K562 (cell line): Measurements from ENCODE around the gene PPP1R14D. TPM values are rescaled to one million over a fixed set of nuclear protein-coding genes. Genes with fewer than 3 reads are reported as not detected.

Source experiments
- ARID2 ChIP-seq: fragments of 450-650 bp; IDR thresholded peaks from 2 replicates; pipeline ENCODE4 v1.6.1; 2017; ENCODE audit warnings: antibody characterized with exemption, mild to moderate bottlenecking
- BACH1 ChIP-seq: fragments of 200-800 bp; sonication (Bioruptor generic); IDR thresholded peaks from 2 replicates; pipeline ENCODE4 v1.6.1; 2016; ENCODE audit warnings: missing genetic modification characterization, missing compliant biosample characterization
- CHCHD3 ChIP-seq: fragments of 250-450 bp; sonication (Bioruptor Pico); IDR thresholded peaks from 2 replicates; pipeline ENCODE4 v2.1.2; 2022; ENCODE audit warnings: mild to moderate bottlenecking
- CTBP1 ChIP-seq: fragments of 450-650 bp; IDR thresholded peaks from 2 replicates; pipeline ENCODE4 v1.6.1; 2016; ENCODE audit warnings: borderline replicate concordance
- DEAF1 ChIP-seq: fragments of 450-650 bp; formaldehyde crosslinking; IDR thresholded peaks from 2 replicates; pipeline ENCODE4 v1.4.0; 2020; ENCODE audit warnings: mild to moderate bottlenecking, moderate library complexity
- E2F6 ChIP-seq, 2 experiments: IDR thresholded peaks; 2 replicates each; pipeline ENCODE4 v1.6.1; 2011; ENCODE audit warnings: borderline replicate concordance in 1 of 2, control low read depth in 1 of 2, low read depth in 1 of 2, low read length in 1 of 2, mild to moderate bottlenecking in 1 of 2, mixed read lengths in 1 of 2, moderate library complexity in 1 of 2; ENCODE audit not compliant: insufficient read depth in 1 of 2, insufficient read length in 1 of 2, poor library complexity in 1 of 2, severe bottlenecking in 1 of 2; ENCODE audit errors: extremely low read depth in 1 of 2
- ELK1 ChIP-seq: sonication (generic); formaldehyde crosslinking; IDR thresholded peaks from 2 replicates; pipeline ENCODE4 v1.8.1; 2022; ENCODE audit warnings: missing genetic modification reagents
- EP400 ChIP-seq: fragments of 450-650 bp; IDR thresholded peaks from 2 replicates; pipeline ENCODE4 v1.6.1; 2017; ENCODE audit warnings: antibody characterized with exemption, mild to moderate bottlenecking, moderate library complexity
- GATAD2B ChIP-seq: fragments of 450-650 bp; IDR thresholded peaks from 2 replicates; pipeline ENCODE4 v1.6.1; 2017; ENCODE audit warnings: mild to moderate bottlenecking, borderline replicate concordance
- IRF1 ChIP-seq: sonication (generic); formaldehyde crosslinking; IDR thresholded peaks from 2 replicates; pipeline ENCODE4 v1.8.0; 2022; ENCODE audit warnings: missing genetic modification reagents, mild to moderate bottlenecking, borderline replicate concordance
- MEF2A ChIP-seq: IDR thresholded peaks from 2 replicates; pipeline ENCODE4 v1.6.1; 2011; ENCODE audit warnings: low read depth, mild to moderate bottlenecking, low read length, moderate library complexity; ENCODE audit not compliant: control insufficient read depth
- MLX ChIP-seq, 2 experiments: fragments of 450-650 bp in 1 of 2; sonication (generic) in 1 of 2; formaldehyde crosslinking; conservative IDR thresholded peaks; 2 replicates each; pipeline versions ENCODE4 v1.4.0 to v1.8.1; 2020 to 2022; ENCODE audit warnings: mild to moderate bottlenecking in 1 of 2, missing genetic modification reagents in 1 of 2
- PRDM10 ChIP-seq: fragments of 450-650 bp; IDR thresholded peaks from 2 replicates; pipeline ENCODE4 v1.6.1; 2018; ENCODE audit not compliant: partially characterized antibody
- SNAPC5 ChIP-seq: fragments of 250-450 bp; sonication (Bioruptor Pico); IDR thresholded peaks from 2 replicates; pipeline ENCODE4 v1.8.0; 2021; ENCODE audit warnings: moderate library complexity, mild to moderate bottlenecking, inconsistent platforms
- SREBF1 ChIP-seq: fragments of 150-350 bp; IDR thresholded peaks from 2 replicates; pipeline ENCODE4 v1.6.1; 2014; ENCODE audit warnings: antibody characterized with exemption, low read depth, low read length, borderline replicate concordance
- TCF3 ChIP-seq: sonication (generic); formaldehyde crosslinking; IDR thresholded peaks from 2 replicates; pipeline ENCODE4 v1.4.0; 2020; ENCODE audit warnings: mild to moderate bottlenecking, missing genetic modification reagents
- ZNF253 ChIP-seq: fragments of 250-450 bp; sonication (Bioruptor Pico); conservative IDR thresholded peaks from 2 replicates; pipeline ENCODE4 v1.6.1; 2021; ENCODE audit warnings: mild to moderate bottlenecking
- polyA plus RNA-seq, 8 experiments: library from polyadenylated mRNA; depleted of rRNA in 4 of 8; stranded (reverse) in 5 of 8; unstranded in 3 of 8; fragments of >200 nt; fragmentation: Nextera tagmentation in 2 of 8; fragmentation: Illumina TruSeq in 1 of 8; extraction: Ambion mirVana in 2 of 8; extraction: Trizol in 1 of 8; gene quantifications; 2 replicates each; pipeline versions ENCODE4 v1.2.1 to v1.2.3, GENCODE V29; 2011 to 2014; ENCODE audit warnings: inconsistent platforms in 1 of 8, missing spikeins in 1 of 8
- total RNA-seq, 7 experiments: library from RNA; depleted of rRNA in 6 of 7; stranded (reverse); fragments of >200 nt in 6 of 7; fragmentation: Illumina TruSeq in 2 of 7; extraction: Trizol in 2 of 7; gene quantifications; 2 replicates each; pipeline versions ENCODE4 v1.2.1 to v1.2.3, GENCODE V29; 2011 to 2021; ENCODE audit warnings: low replicate concordance in 1 of 7

The PPP1R14D gene
- total and polyA plus RNA-seq, 9 of the 15 experiments (the other 6 are each of a cell fraction or from before 2014, with no cell fraction given), result 0.11 to 0.18 TPM; not detected in 7

- TF ChIP-seq GATAD2B, result no peak
- TF ChIP-seq SREBF1, result 0 out of 2 replicates have a peak, but pooled peaks have one; percentile 45
- TF ChIP-seq IRF1 (CRISPR knock-in tag), result no peak
- TF ChIP-seq E2F6 (IDR thresholded peaks at IDR 0.05; ENCODE audit: borderline replicate concordance in 1 of 2, extremely low read depth in 1 of 2, insufficient read depth in 1 of 2, insufficient read length in 1 of 2, low read depth in 1 of 2, low read length in 1 of 2, poor library complexity in 1 of 2, severe bottlenecking in 1 of 2), result peak in 1 of 2 experiments; percentile 10
- no peak for TF ChIP-seq BACH1
- TF ChIP-seq MLX (CRISPR knock-in tag; conservative IDR thresholded peaks at IDR 0.05), result no peak
- TF ChIP-seq MEF2A, result no peak
- TF ChIP-seq CTBP1, result no peak
- TF ChIP-seq TCF3 (CRISPR knock-in tag), result peak; percentile 32; the same call in 1 of the 2 replicates
- TF ChIP-seq PRDM10, result peak; percentile 33
- peak; percentile 73 for TF ChIP-seq DEAF1
- no peak for TF ChIP-seq SNAPC5 (CRISPR knock-in tag)
- no peak for TF ChIP-seq ZNF253 (CRISPR knock-in tag)
- TF ChIP-seq EP400, result no peak
- TF ChIP-seq ELK1 (CRISPR knock-in tag), result no peak
- TF ChIP-seq ARID2, result no peak
- no peak for TF ChIP-seq CHCHD3 (CRISPR knock-in tag)
Measured at GRCh38 chr15:40857601-40858341, 29.3 kb upstream of the PPP1R14D start (continued).
